GM18526 (cell line): ENCODE measurements around the gene PLPPR1.

Experiments used
- POLR2A ChIP-seq: IDR thresholded peaks from 3 replicates; pipeline ENCODE4 v1.6.1; 2011; ENCODE audit not compliant: insufficient read length; ENCODE audit errors: extremely low read depth

The PLPPR1 gene

GRCh38 chr9:101324245-101324804, 295.8 kb downstream of the PLPPR1 start:
- no peak for TF ChIP-seq POLR2A

DNA sequence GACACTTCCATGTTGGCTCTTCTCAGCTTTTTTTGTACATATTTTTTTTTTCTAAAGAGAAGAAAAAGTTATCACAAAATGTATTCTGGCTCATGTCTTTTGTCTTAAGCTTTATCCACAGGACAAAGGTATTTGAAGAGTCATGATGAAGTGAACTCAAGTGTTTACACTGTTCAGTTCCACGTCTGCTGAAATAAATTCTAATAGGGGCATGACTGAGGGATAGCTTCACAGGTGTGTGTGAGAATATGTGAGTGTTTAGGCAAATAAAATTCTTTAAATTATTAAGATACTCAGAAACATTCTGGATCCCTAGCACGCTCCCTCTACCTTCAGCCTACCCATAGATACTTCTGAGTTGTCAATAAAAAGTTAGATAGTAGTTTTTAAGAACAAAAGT, 296.5 kb downstream of the PLPPR1 start:
- TF ChIP-seq POLR2A, result no peak

DNA sequence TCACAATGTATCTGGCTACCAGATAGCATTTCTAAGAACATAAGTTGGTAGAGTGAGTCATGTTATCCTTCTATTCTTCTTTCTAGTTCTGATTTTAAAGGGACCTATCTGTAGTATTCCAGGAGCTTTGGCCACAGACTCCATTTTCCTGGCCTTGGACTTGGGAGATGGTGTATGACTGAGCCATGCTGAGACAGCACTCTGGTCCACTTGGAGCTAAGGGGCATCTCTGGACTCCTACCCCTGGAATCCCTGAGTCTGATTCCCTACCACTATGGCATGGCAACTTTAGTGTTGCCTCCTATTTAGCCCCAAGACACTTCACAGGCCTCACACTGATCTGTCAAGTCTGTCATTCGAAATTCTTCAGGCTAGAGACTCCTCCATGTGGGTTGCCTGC, 297.5 kb downstream of the PLPPR1 start:
- TF ChIP-seq POLR2A, result no peak

DNA sequence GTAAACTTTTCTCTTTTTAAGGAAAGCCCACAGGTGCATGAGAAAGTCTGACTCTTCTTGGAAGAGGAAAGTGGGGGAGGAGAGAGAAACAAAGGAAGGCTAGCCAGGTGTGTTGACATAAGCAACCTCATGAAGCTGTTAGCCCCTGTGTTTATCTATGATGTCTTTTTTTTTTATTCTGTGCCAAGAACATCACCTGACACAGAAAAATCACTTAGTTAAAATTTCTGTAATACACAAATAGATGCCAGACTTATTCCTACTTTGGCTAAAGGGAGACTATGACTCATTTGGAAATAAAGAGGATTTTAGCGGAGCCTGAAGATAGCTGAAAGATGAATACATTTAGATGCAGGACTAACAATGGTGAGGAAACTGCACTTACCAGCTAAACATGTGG, 298.0 kb downstream of the PLPPR1 start:
- no peak for TF ChIP-seq POLR2A

GRCh38 chr9:101332362-101332761, 303.8 kb downstream of the PLPPR1 start:
- no peak for TF ChIP-seq POLR2A

GRCh38 chr9:101333490-101333889, 305.0 kb downstream of the PLPPR1 start:
- TF ChIP-seq POLR2A, result no peak

GRCh38 chr9:101333926-101334702, 305.6 kb downstream of the PLPPR1 start:
- TF ChIP-seq POLR2A, result no peak

- TF ChIP-seq POLR2A, result no peak
These were observed 307.6 kb downstream of the PLPPR1 start for GRCh38 chr9:101336091-101336490.

DNA sequence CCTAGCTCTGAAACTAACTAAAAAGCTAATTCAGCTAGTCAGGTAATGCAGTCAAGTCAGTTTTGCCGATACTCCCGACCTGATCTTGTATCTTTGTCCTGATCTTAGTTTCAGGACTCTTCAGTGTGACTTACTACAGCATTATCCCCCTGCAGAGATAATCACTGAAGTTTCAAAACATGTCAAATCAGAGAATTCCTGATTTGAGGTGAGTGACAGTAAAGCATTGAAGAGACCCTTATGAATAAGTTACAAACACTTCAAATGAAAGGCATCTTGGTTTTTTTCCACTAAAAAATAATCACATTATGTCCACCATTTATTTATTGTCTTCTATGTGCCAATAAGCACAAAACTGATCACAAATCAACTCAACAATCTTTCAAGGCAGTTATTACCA, 308.7 kb downstream of the PLPPR1 start:
- no peak for TF ChIP-seq POLR2A

- no peak for TF ChIP-seq POLR2A
These were observed 313.4 kb downstream of the PLPPR1 start for GRCh38 chr9:101341958-101342357.

DNA sequence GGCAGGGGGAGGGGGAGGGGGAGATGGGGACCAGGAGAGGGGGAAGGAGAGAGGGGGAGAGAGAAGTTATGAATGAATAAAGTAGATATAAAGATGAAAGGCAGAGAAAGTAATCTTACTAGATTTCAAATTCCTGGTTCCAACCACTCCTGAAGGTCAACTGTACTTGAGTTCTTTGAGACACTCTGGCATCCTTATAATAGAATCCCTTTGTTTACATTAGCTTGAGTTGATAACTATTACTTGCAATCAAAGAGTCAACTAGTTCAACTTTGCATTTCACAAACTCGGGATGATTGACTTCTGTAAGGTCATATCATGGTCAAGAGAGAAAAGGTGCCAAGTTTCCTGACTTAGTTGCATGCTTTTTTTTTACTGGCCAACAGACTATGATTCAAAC, 314.1 kb downstream of the PLPPR1 start:
- TF ChIP-seq POLR2A, result no peak

DNA sequence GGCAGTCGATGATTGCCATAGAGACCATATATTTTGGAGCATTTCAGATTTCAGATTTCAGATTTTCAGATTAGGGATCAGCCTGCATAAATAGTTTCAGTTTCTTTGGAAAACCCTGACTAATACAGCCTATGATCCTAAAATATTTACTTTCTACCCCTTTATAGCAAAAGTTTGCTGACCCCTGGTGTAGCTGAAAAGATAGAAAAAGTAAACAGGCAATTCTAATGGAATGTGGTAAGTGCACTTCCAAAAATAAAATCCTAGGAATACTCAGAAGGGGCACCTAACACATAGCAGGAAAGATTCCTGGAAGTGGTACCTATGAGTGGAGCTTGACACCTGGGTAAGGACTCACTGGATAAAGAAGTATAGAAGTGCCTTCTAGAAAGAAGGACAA, 321.8 kb downstream of the PLPPR1 start:
- no peak for TF ChIP-seq POLR2A

DNA sequence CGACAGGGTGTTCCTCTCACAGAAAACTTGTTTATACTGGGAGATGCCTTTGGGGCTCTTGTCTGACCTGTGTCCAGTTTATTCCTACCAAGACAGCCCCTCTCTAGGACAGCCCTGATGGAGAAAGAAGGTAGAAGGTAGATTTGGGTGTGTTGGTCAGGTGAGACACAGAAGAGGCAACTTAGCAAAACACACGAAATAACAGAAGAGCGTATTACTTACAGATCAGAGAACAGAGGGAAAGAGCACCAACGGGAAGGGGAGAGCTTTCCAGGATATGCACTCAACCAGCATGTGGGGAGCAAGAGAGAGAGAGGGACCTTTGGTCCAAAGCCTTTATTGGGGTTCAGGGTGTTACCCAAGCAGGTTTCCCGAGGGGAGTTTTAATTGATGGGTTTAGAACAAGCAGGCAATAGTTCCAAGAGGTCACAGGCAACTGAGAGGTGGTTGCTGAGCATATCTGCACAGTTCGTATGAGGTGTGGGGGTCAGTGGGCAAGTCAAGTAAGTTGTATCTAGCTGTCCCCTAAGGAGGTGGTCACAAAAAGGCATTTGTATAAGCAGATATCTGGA, 324.5 kb downstream of the PLPPR1 start:
- TF ChIP-seq POLR2A, result no peak

- no peak for TF ChIP-seq POLR2A
These were observed 325.2 kb downstream of the PLPPR1 start for GRCh38 chr9:101353683-101354082.

GRCh38 chr9:101354143-101354764, 325.7 kb downstream of the PLPPR1 start:
- TF ChIP-seq POLR2A, result no peak
